ENCODE results near the gene CCDC149.

- TF ChIP-seq EZH2 (IDR thresholded peaks at IDR 0.05), result no peak
- TF ChIP-seq POLR2AphosphoS5 (IDR thresholded peaks at IDR 0.05; ENCODE audit: borderline replicate concordance, low read depth, low read length), result no peak
Measured at GRCh38 chr4:24769571-24769970, 143.3 kb downstream of the CCDC149 start.

Data from SK-N-MC (cell line).